GM12878 (cell line): ENCODE results near the gene FGF19. TPM values are rescaled to one million over a fixed set of nuclear protein-coding genes. Genes with fewer than 3 reads are reported as not detected.

Experiments
- BHLHE40 ChIP-seq, 2 experiments: fragments of 450-650 bp in 1 of 2; IDR thresholded peaks; 2 replicates each; pipeline ENCODE4 v1.6.1; 2011 to 2017; ENCODE audit warnings: low read depth in 2 of 2, borderline replicate concordance in 1 of 2, improper control_type of control experiment in 1 of 2, low read length in 1 of 2, mild to moderate bottlenecking in 1 of 2
- CBX3 ChIP-seq: fragments of 200-600 bp; sonication (generic); IDR thresholded peaks from 2 replicates; pipeline ENCODE4 v1.6.1; 2016; ENCODE audit warnings: low read depth, borderline replicate concordance
- CREB1 ChIP-seq: IDR thresholded peaks from 2 replicates; pipeline ENCODE4 v1.6.1; 2012; ENCODE audit warnings: low read depth, mild to moderate bottlenecking, inconsistent platforms
- E4F1 ChIP-seq: fragments of 450-650 bp; IDR thresholded peaks from 2 replicates; pipeline ENCODE4 v1.6.1; 2018; ENCODE audit warnings: borderline replicate concordance, mild to moderate bottlenecking; ENCODE audit not compliant: partially characterized antibody
- EED ChIP-seq: sonication (generic); IDR thresholded peaks from 2 replicates; pipeline ENCODE4 v1.6.1; 2016; ENCODE audit warnings: antibody characterized with exemption, low read depth
- FOS ChIP-seq: IDR thresholded peaks from 3 replicates; pipeline ENCODE4 v1.6.1; 2011; ENCODE audit warnings: borderline replicate concordance; ENCODE audit not compliant: insufficient read length; ENCODE audit errors: extremely low read depth
- HDAC2 ChIP-seq: fragments of 200-600 bp; sonication (generic); IDR thresholded peaks from 2 replicates; pipeline ENCODE4 v1.6.1; 2017
- IKZF2 ChIP-seq, 2 experiments: fragments of 450-650 bp; IDR thresholded peaks; 2 replicates each; pipeline ENCODE4 v1.6.1; 2017; ENCODE audit warnings: mild to moderate bottlenecking in 2 of 2, moderate library complexity in 2 of 2
- MAX ChIP-seq: IDR thresholded peaks from 2 replicates; pipeline ENCODE4 v1.6.1; 2012; ENCODE audit warnings: low read depth, low read length, improper control_type of control experiment
- MEF2B ChIP-seq: fragments of 450-650 bp; IDR thresholded peaks from 2 replicates; pipeline ENCODE4 v1.6.1; 2018; ENCODE audit warnings: mild to moderate bottlenecking, moderate library complexity; ENCODE audit not compliant: partially characterized antibody, poor library complexity, severe bottlenecking
- MTA2 ChIP-seq: fragments of 450-650 bp; IDR thresholded peaks from 2 replicates; pipeline ENCODE4 v1.6.1; 2016; ENCODE audit warnings: low read depth, mild to moderate bottlenecking, moderate library complexity
- NKRF ChIP-seq: fragments of 450-650 bp; conservative IDR thresholded peaks from 2 replicates; pipeline ENCODE4 v1.6.1; 2017; ENCODE audit warnings: mild to moderate bottlenecking, moderate library complexity
- PKNOX1 ChIP-seq: fragments of 450-650 bp; IDR thresholded peaks from 2 replicates; pipeline ENCODE4 v1.6.1; 2016; ENCODE audit warnings: mild to moderate bottlenecking
- PML ChIP-seq: IDR thresholded peaks from 2 replicates; pipeline ENCODE4 v1.6.1; 2012; ENCODE audit warnings: low read length, inconsistent platforms
- RAD51 ChIP-seq: fragments of 450-650 bp; IDR thresholded peaks from 2 replicates; pipeline ENCODE4 v1.6.1; 2016; ENCODE audit warnings: moderate library complexity, mild to moderate bottlenecking, inconsistent platforms
- RFX5 ChIP-seq: IDR thresholded peaks from 2 replicates; pipeline ENCODE4 v1.6.1; 2011; ENCODE audit warnings: low read depth, low read length, improper control_type of control experiment
- SMAD5 ChIP-seq: IDR thresholded peaks from 2 replicates; pipeline ENCODE4 v1.6.1; 2016; ENCODE audit warnings: antibody characterized with exemption, low read depth
- TBL1XR1 ChIP-seq: IDR thresholded peaks from 2 replicates; pipeline ENCODE4 v1.6.1; 2012; ENCODE audit warnings: low read depth, low read length, improper control_type of control experiment
- USF2 ChIP-seq: IDR thresholded peaks from 2 replicates; pipeline ENCODE4 v1.6.1; 2011; ENCODE audit warnings: low read depth, low read length, improper control_type of control experiment, borderline replicate concordance
- ZBTB4 ChIP-seq: fragments of 450-650 bp; formaldehyde crosslinking; IDR thresholded peaks from 2 replicates; pipeline ENCODE4 v1.4.0; 2022; ENCODE audit warnings: mild to moderate bottlenecking, moderate library complexity
- ZNF217 ChIP-seq: fragments of 450-650 bp; IDR thresholded peaks from 2 replicates; pipeline ENCODE4 v1.6.1; 2017; ENCODE audit warnings: antibody characterized with exemption, mild to moderate bottlenecking
- polyA plus RNA-seq, 11 experiments: library from polyadenylated mRNA; depleted of rRNA in 4 of 11; unstranded in 6 of 11; stranded (reverse) in 5 of 11; fragments of >200 nt; fragmentation: Nextera tagmentation in 4 of 11; fragmentation: Illumina TruSeq in 1 of 11; extraction: Ambion mirVana in 4 of 11; extraction: Trizol in 1 of 11; gene quantifications; 1 replicate in 1 of 11; 2 replicates in 10 of 11; pipeline versions ENCODE4 v1.2.1 to v1.2.3, GENCODE V29; 2011 to 2016; ENCODE audit warnings: inconsistent platforms in 2 of 11, missing spikeins in 2 of 11, low read depth in 1 of 11
- total RNA-seq, 4 experiments: library from RNA; depleted of rRNA in 3 of 4; stranded (reverse); fragments of >200 nt in 3 of 4; fragmentation: Illumina TruSeq in 1 of 4; extraction: Trizol in 1 of 4; gene quantifications; 2 replicates each; pipeline versions ENCODE4 v1.2.1 to v1.2.3, GENCODE V29; 2013 to 2021

FGF19 gene
- total and polyA plus RNA-seq, 10 of the 15 experiments (the other 5 are each of a cell fraction or from before 2014, with no cell fraction given): 0.08 TPM; not detected in 9

GRCh38 chr11:69670158-69670845 is 33.5 kb downstream of the FGF19 start (continued):
- TF ChIP-seq ZBTB4 (CRISPR knock-in tag) (no peak), NKRF (no peak), E4F1 (no peak), RAD51 (no peak), MEF2B (peak; percentile 99), HDAC2 (no peak), CREB1 (no peak), MAX (no peak), PML (no peak), SMAD5 (no peak), BHLHE40 (IDR thresholded peaks at IDR 0.05; ENCODE audit: borderline replicate concordance in 1 of 2, low read depth in 2 of 2, low read length in 1 of 2) (no peak), ZNF217 (no peak), RFX5 (no peak), IKZF2 (IDR thresholded peaks at IDR 0.05) (peak; percentile 16 to 32; a peak in 3 of 4 replicates), FOS (no peak), TBL1XR1 (no peak), USF2 (no peak), PKNOX1 (no peak), MTA2 (no peak), CBX3 (no peak), EED (no peak)
